ENCODE measurements around the gene GPA33. TPM values are rescaled to one million over a fixed set of nuclear protein-coding genes. Genes with fewer than 3 reads are reported as not detected.

Gene GPA33
- total RNA-seq, 1 experiment from 2014 or later, result not detected

DNA sequence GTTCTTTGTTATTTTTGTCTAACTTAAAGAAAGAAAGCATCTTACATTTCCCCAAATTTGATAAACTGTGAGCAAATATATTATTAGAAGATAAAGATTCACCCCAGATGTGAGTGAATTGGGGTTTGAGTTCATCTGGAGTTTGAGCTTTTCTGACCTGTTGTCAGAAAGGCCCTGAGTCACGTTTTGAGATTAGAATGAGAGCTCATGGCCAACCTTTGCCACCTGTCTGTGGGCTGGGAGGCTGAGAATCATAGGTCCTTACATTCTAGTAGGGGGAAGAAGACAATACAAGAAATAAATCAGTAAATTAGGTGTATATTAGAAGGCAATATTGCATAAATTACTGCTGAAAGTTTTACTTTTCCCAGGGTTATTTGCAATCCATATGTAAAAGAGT lies 26.0 kb upstream of the GPA33 start:
- H3K56ac ChIP-seq (ENCODE audit: insufficient read length, low read depth, low read length), result no peak overlapping the region
- H3K4me1 Mint-ChIP-seq, result peaks cover 23 to 28% of the 10 kb centered on the region in 2 experiments
- H3K18ac ChIP-seq (ENCODE audit: insufficient read length, low read depth, low read length), result no peak overlapping the region
- no peak overlapping the region for H2BK20ac ChIP-seq (ENCODE audit: low read depth, low read length, poor library complexity, severe bottlenecking)
- no peak overlapping the region for H3K23ac ChIP-seq (ENCODE audit: insufficient read length, low read depth, low read length)
- H4K5ac ChIP-seq (ENCODE audit: insufficient read length, low read depth, low read length), result no peak overlapping the region
- no peak overlapping the region for H3K27ac Mint-ChIP-seq
- H3K9me3 Mint-ChIP-seq, result no peaks in the 10 kb centered on the region
- no peak overlapping the region for H3K9ac ChIP-seq (ENCODE audit: extremely low read depth, insufficient read length, low read length)
- H2BK15ac ChIP-seq (ENCODE audit: low read depth, low read length), result no peak overlapping the region
- no peak overlapping the region for H2AK5ac ChIP-seq (ENCODE audit: insufficient read length, low read length)
- DNase-seq, result no peak
- no peak overlapping the region for H2BK120ac ChIP-seq (ENCODE audit: low read depth, low read length, poor library complexity, severe bottlenecking)
- H4K8ac ChIP-seq (replicated peaks; ENCODE audit: insufficient read length, low read depth, low read length), result no peak overlapping the region
- no peaks in the 10 kb centered on the region for H3K27me3 ChIP-seq (ENCODE audit: insufficient read depth, low read length)
- H4K91ac ChIP-seq (ENCODE audit: insufficient read length, low read depth, low read length), result no peak overlapping the region
- H3K79me2 ChIP-seq (ENCODE audit: insufficient read depth, low read length), result no peaks in the 10 kb centered on the region
- H3K4ac ChIP-seq (ENCODE audit: low read depth, low read length), result no peak overlapping the region
- H2BK5ac ChIP-seq (ENCODE audit: insufficient read length, low read length), result no peak overlapping the region
- H3T11ph ChIP-seq (ENCODE audit: low read length), result no peak overlapping the region
- H3K27me3 Mint-ChIP-seq (ENCODE audit: low read depth), result peaks cover 4% of the 10 kb centered on the region
- peaks cover 2% of the 10 kb centered on the region for H3K23me2 ChIP-seq (ENCODE audit: insufficient read length, low read depth, low read length, poor library complexity, severe bottlenecking)
- no peak overlapping the region for H3K4me2 ChIP-seq (ENCODE audit: insufficient read depth, insufficient read length, low read length)
- no peaks in the 10 kb centered on the region for H3K79me1 ChIP-seq (ENCODE audit: insufficient read depth, low read depth, low read length, poor library complexity, severe bottlenecking)
- no peak overlapping the region for H3K4me3 Mint-ChIP-seq
- H4K20me1 ChIP-seq (ENCODE audit: control insufficient read depth, insufficient read depth, insufficient read length), result no peaks in the 10 kb centered on the region
- H3K9me3 ChIP-seq (ENCODE audit: control insufficient read depth, low read depth, low read length), result no peaks in the 10 kb centered on the region
- 0 out of 2 replicates have a peak, but pooled peaks cover 2% of the 10 kb centered on the region for H3K4me1 ChIP-seq (ENCODE audit: insufficient read depth, low read length)
- H3K27ac ChIP-seq (ENCODE audit: insufficient read length, low read depth, low read length), result no peak overlapping the region
- TF ChIP-seq, protein P1, sequence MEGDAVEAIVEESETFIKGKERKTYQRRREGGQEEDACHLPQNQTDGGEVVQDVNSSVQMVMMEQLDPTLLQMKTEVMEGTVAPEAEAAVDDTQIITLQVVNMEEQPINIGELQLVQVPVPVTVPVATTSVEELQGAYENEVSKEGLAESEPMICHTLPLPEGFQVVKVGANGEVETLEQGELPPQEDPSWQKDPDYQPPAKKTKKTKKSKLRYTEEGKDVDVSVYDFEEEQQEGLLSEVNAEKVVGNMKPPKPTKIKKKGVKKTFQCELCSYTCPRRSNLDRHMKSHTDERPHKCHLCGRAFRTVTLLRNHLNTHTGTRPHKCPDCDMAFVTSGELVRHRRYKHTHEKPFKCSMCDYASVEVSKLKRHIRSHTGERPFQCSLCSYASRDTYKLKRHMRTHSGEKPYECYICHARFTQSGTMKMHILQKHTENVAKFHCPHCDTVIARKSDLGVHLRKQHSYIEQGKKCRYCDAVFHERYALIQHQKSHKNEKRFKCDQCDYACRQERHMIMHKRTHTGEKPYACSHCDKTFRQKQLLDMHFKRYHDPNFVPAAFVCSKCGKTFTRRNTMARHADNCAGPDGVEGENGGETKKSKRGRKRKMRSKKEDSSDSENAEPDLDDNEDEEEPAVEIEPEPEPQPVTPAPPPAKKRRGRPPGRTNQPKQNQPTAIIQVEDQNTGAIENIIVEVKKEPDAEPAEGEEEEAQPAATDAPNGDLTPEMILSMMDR (conservative IDR thresholded peaks at IDR 0.05), result no peak
- no CpG with 5 or more reads among the region's 1 CpG for WGBS (ENCODE audit: extremely low coverage, insufficient read length, low lambda C conversion rate)
- no peak overlapping the region for H2BK12ac ChIP-seq (ENCODE audit: insufficient read length, low read depth, low read length)
- H3K14ac ChIP-seq (ENCODE audit: insufficient read depth, low read length), result no peak overlapping the region
- H3K36me3 Mint-ChIP-seq (ENCODE audit: insufficient read depth in 1 of 3, low read depth in 3 of 3), result no peaks in the 10 kb centered on the region
- no peak overlapping the region for H2AFZ ChIP-seq (ENCODE audit: low read length)
